Activated T-helper 1 cell treated with anti-CD3 and anti-CD28 coated beads, Interleukin-2, amount 50 U/mL, for 16 hours (primary cell): ENCODE results near the gene PDCD4.

Source experiments
- DNase-seq, 2 donors: peaks; one replicate each; pipeline ENCODE4 v3.0.0-alpha.2; 2020; ENCODE audit warnings: low read depth in 1 of 2, low spot score in 1 of 2

Gene PDCD4

GRCh38 chr10:110871298-110872084 is at the start of gene PDCD4:
PDCD4 (plus strand) TSS chr10:110871928; CDS start chr10:110876028, 4,100 bp downstream.
- DNase-seq = peak; percentile 85 to 91

GRCh38 chr10:110822035-110822711 is 49.6 kb upstream of the PDCD4 start:
- no peak for DNase-seq

GRCh38 chr10:110822712-110823311 is 48.9 kb upstream of the PDCD4 start:
- no peak for DNase-seq

DNA sequence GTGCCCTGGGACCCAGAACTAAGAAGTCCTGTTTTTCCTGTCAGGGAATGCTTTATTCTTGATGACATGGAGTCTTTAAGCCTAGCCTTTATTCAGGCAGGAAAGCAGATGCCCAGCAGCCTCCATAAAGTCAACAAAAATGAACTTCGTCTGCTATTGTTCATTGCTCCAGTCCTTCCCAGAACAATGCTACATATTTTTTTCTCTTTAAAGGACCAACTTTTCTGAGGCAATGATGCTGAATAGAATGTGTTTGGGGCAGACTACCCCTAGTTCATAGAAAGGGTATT is 47.6 kb upstream of the PDCD4 start:
- no peak for DNase-seq

DNA sequence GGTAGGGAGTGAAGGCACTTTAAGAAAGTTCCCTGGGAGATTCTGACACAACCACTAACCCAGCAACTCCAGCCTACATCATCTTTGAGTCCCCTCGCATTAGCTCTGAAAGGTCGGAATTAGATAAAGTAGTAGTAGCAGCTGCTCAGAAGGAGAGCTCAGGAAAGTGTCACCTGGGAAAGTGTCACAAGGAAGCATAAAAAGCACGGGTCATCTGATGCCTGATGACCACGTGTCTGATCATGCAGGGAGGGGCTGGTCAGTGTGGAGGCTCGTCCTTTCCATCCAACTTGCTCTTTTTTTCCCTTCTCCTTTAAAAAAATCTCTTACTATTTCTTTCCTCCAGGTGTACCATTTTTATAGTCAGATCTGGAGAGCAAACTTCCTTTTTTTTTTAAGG is 47.1 kb upstream of the PDCD4 start:
- DNase-seq = no peak

- no peak for DNase-seq
Measured at GRCh38 chr10:110825508-110825907, 46.2 kb upstream of the PDCD4 start.

- DNase-seq = no peak
Measured at GRCh38 chr10:110827410-110827809, 44.3 kb upstream of the PDCD4 start.

DNA sequence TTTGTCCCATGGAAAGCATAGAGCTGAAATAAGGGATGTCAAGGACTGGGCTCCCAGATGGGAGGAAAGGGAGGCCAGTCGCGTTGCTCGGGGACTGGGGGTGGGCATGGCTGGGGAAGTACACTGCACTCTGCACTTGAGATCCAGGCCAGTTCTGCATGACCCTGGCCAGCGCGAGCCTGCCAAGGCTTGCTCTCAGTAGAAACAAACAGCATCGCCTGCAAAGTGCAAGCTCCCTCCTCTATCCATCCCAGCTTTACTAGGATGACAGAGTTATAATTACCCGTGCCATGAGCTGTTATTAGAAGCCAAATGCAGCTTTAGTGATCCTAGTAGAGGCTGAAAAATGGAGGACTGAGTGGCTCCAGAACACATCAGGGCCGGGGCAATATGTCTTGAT is 43.9 kb upstream of the PDCD4 start:
- DNase-seq = no peak

DNA sequence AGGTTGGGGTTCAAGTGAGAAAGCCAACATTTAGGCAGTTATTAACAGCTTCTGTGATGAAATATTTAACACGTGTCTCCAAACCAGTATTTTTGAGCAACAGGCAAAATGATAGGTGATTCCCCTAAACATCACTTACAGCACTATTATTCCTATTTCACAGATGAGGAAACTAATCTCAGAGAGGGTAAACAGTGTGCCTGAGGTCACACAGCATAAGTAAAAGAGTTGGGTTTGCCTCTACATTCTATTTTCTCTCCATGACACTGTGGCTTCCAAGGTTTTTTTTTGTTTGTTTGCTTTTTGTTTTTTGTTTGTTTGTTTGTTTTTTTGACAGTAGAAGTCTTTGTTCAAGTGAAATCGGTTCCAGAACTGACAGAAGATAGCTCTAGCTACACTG is 43.2 kb upstream of the PDCD4 start:
- no peak for DNase-seq

DNA sequence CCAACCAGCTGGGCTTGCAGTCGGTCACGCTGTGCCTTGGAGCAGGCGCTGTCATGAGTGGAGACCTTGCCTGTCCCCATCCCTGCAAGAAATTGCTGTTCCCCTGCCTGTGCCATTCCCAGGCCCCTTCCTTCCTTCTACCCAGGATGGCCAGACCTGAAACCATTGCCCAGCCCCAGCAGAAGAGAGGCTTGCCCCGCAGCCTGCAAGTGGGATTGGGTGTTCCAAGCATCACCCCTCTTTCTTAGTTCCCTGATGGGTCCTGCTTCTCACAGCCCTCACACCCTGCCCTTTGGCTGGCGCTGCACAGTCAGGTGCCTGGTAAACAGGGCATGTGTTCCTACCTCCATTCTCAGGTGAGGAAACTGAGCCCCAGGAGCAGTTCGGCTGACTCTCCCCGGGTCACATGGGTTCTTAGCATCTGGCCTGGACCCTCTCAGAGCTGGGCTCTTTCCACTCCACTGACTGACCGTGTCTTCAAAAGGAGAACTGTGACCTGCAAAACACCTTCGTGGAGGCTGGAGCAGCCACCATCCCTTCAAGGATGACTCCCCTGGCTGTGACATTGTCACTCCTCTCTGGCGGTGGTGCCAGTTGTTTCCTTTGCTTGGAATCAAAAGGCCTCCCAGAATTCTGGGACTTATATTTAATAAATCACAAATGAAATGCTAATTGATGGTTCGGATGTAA is 41.9 kb upstream of the PDCD4 start:
- no peak for DNase-seq

DNA sequence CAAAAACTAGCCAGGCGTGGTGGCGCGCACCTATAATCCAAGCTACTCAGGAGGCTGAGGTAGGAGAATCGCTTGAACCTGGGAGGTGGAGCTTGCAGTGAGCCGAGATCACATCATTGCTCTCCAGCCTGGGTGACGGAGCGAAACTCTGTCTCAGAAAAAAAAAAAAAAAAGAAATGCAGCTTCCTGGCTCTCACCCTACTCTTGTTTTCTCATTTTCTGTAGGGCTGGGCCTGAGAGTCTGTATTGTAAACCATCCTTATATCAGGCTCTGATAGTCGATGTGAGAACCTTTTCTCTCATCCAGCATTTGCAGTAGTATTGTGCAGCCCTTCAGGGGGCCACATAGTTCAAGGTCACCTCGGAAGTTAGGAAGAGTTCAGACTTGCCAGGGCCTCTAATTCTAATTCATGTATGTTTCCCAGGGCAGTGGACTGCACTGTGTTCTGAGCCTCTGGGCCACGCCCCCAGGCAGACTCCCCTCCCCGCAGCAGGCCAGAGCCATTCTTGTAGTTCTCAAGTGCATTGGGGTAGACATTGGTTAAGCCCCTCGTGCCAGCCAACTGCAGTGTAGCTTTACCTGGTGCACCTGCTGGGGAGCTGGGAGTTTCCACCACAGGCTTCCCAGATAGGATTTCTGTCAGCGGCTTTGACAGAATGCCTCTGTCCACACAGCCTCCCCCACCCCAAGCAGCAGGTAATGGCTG is 38.3 kb upstream of the PDCD4 start:
- DNase-seq = no peak

DNA sequence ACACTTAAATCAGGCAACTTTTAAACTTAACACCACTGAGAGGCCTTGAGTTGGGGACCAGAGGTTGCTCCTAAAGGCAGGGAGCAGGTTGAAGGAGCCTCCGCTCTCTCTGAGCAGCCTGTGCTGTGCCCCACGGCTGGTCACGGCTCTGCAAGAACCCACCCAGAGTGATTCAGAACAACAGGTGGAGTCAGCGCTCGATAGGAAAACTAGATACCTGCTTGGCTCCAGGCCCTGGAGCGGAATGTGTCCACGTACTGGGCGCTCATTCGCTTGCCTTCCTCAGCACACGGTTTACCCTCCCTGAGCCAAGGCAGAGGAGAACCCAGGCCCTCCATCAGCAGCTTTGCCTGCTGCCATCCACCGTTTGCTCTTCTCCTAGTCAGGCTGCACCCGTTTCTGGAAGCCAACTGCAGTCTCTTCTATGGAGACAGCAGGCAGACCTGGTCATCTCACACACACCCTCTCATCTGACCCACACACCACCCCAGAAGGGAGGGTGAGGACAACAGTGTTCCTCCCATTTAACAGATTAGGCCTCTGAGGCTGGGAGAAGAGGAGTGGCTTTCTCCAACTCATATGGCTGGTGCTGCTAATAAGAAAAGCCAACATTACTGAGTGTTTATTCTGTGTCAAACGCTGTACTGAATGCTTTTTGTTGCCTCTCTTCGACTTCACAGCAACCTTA is 37.6 kb upstream of the PDCD4 start:
- no peak for DNase-seq

GRCh38 chr10:110834629-110835301 is 37.0 kb upstream of the PDCD4 start:
- no peak for DNase-seq

GRCh38 chr10:110835841-110836240 is 35.9 kb upstream of the PDCD4 start:
- no peak for DNase-seq

GRCh38 chr10:110836706-110837105 is 35.0 kb upstream of the PDCD4 start:
- DNase-seq = no peak

- no peak for DNase-seq
Measured at GRCh38 chr10:110837418-110838171, 34.1 kb upstream of the PDCD4 start.

- DNase-seq = no peak
Measured at GRCh38 chr10:110840225-110840922, 31.4 kb upstream of the PDCD4 start.

DNA sequence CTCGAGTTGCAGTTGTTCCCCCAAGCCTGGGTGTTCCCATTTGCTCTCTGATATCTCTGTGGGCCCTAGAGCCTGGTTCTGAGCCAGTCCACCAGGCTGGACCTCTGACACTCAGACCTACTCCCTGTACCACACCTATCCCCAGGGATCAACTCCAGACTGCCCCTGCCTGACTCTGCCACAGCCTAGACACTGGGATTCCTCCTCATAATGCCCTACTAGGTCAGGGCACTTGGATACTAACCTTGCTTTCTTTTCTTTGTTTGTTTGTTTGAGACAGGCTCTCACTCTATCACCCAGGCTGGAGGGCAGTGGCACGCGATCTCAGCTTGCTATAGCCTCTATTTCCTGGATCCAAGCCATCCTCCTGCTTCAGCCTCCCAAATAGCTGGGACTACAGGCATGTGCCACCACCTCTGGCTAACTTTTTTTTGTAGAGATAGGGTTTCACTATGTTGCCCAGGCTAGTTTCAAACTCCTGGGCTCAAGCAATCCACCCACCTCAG is 30.8 kb upstream of the PDCD4 start:
- no peak for DNase-seq
